H1 (cell line): Measurements from ENCODE around the gene CNTN5. TPM values are rescaled to one million over a fixed set of nuclear protein-coding genes. Genes with fewer than 3 reads are reported as not detected.
A peak's percentile ranks its signal among the peaks of the same experiment; 100 is the strongest.

Experiments used
- CTCF ChIA-PET: fragments of 300-600 bp; sonication (Branson Sonifier 250); formaldehyde crosslinking; loops from one replicate; lab custom pipeline; 2021; ENCODE audit not compliant: partially characterized antibody; lab: Charles Lee
- POLR2A ChIA-PET: fragments of 300-600 bp; sonication (Branson Sonifier 250); formaldehyde crosslinking; loops from one replicate; lab custom pipeline; 2021; ENCODE audit warnings: inconsistent platforms; ENCODE audit not compliant: partially characterized antibody; lab: Charles Lee
- DNase-seq, 2 experiments: peaks; one replicate each; pipeline versions ENCODE4 v3.0.0 to v3.0.0-alpha.2; 2010 to 2022; ENCODE audit warnings: low spot score in 2 of 2, low read depth in 1 of 2, mixed read lengths in 1 of 2
- FAIRE-seq: peaks from 2 replicates; lab custom pipeline; 2011; peaks lifted over from hg19 to GRCh38; lab: Jason Lieb, UNC
- H2AFZ ChIP-seq: 2 replicates; pipeline ENCODE4 v1.8.1; 2012; ENCODE audit warnings: low read length, inconsistent platforms
- H2AK5ac ChIP-seq: 2 replicates; pipeline ENCODE4 v1.6.1; 2013; ENCODE audit warnings: low read depth, low read length
- H2BK120ac ChIP-seq: replicated peaks from 2 replicates; pipeline ENCODE3; 2013; ENCODE audit warnings: low read depth, low read length, inconsistent platforms
- H2BK12ac ChIP-seq: 2 replicates; pipeline ENCODE4 v1.6.1; 2013; ENCODE audit warnings: low read depth, low read length
- H2BK15ac ChIP-seq: 2 replicates; pipeline ENCODE4 v1.6.1; 2013; ENCODE audit warnings: low read length
- H2BK20ac ChIP-seq: 2 replicates; pipeline ENCODE4 v1.6.1; 2013; ENCODE audit warnings: low read length
- H2BK5ac ChIP-seq: 2 replicates; pipeline ENCODE4 v1.6.1; 2013; ENCODE audit warnings: low read depth, low read length
- H3K14ac ChIP-seq: 2 replicates; pipeline ENCODE4 v1.6.1; 2013; ENCODE audit warnings: inconsistent platforms; ENCODE audit not compliant: insufficient read length
- H3K18ac ChIP-seq: 2 replicates; pipeline ENCODE4 v1.6.1; 2013; ENCODE audit warnings: low read length; ENCODE audit errors: extremely low read depth
- H3K23ac ChIP-seq: 2 replicates; pipeline ENCODE4 v1.6.1; 2013; ENCODE audit warnings: inconsistent platforms; ENCODE audit not compliant: insufficient read length
- H3K23me2 ChIP-seq: 2 replicates; pipeline ENCODE4 v1.6.1; 2013; ENCODE audit warnings: low read depth, low read length
- H3K27ac ChIP-seq: 2 replicates; pipeline ENCODE4 v1.6.1; 2011; ENCODE audit warnings: low read depth, low read length, inconsistent platforms
- H3K27me3 ChIP-seq, 4 experiments: replicated peaks in 1 of 4; 1 replicate in 1 of 4; 2 replicates in 3 of 4; pipeline versions ENCODE4 v1.6.1 to v1.8.1; 2011 to 2013; ENCODE audit warnings: low read length in 3 of 4, mild to moderate bottlenecking in 3 of 4, inconsistent platforms in 2 of 4, mixed read lengths in 2 of 4, moderate library complexity in 1 of 4; ENCODE audit not compliant: control insufficient read depth in 3 of 4, insufficient read depth in 3 of 4; ENCODE audit errors: extremely low read depth in 1 of 4
- H3K36me3 ChIP-seq, 4 experiments: 2 replicates each; pipeline versions ENCODE4 v1.6.1 to v1.8.1; 2011 to 2013; ENCODE audit warnings: mild to moderate bottlenecking in 4 of 4, low read length in 3 of 4, moderate library complexity in 2 of 4, control low read depth in 1 of 4, inconsistent platforms in 1 of 4; ENCODE audit not compliant: insufficient read depth in 4 of 4, control insufficient read depth in 2 of 4
- H3K4ac ChIP-seq: replicated peaks from 2 replicates; pipeline ENCODE3; 2013; ENCODE audit warnings: low read length, low read depth, mixed read lengths, inconsistent platforms; ENCODE audit not compliant: insufficient read length
- H3K4me1 ChIP-seq, 4 experiments: replicated peaks in 1 of 4; 1 replicate in 1 of 4; 2 replicates in 3 of 4; pipeline versions ENCODE4 v1.6.1 to v1.8.1; 2011 to 2013; ENCODE audit warnings: low read length in 3 of 4, inconsistent platforms in 2 of 4, mixed read lengths in 1 of 4; ENCODE audit not compliant: insufficient read depth in 4 of 4, control insufficient read depth in 3 of 4
- H3K4me2 ChIP-seq, 2 experiments: 2 replicates each; pipeline versions ENCODE4 v1.6.1 to v1.8.1; 2011 to 2013; ENCODE audit warnings: low read depth in 2 of 2, low read length in 2 of 2, control low read depth in 1 of 2, inconsistent platforms in 1 of 2, mild to moderate bottlenecking in 1 of 2; ENCODE audit not compliant: insufficient read depth in 1 of 2
- H3K4me3 ChIP-seq, 4 experiments: fragments of 200-600, 300-600 bp in 1 of 4; sonication (generic), shearing (Covaris generic), sonication (Bioruptor Twin) in 1 of 4; 2 replicates each; pipeline versions ENCODE4 v1.5.1 to v1.8.1; 2011 to 2016; ENCODE audit warnings: low read length in 4 of 4, low read depth in 3 of 4, control low read depth in 2 of 4, inconsistent platforms in 2 of 4, mild to moderate bottlenecking in 2 of 4, mixed read lengths in 1 of 4, moderate library complexity in 1 of 4; ENCODE audit not compliant: insufficient read depth in 2 of 4; ENCODE audit errors: extremely low read depth in 1 of 4
- H3K56ac ChIP-seq: replicated peaks from 2 replicates; pipeline ENCODE3; 2013; ENCODE audit warnings: low read depth, mild to moderate bottlenecking, mixed read lengths, low read length, inconsistent platforms; ENCODE audit not compliant: insufficient read length
- H3K79me1 ChIP-seq: 2 replicates; pipeline ENCODE4 v1.6.1; 2013; ENCODE audit warnings: low read depth, low read length, control low read depth
- H3K79me2 ChIP-seq, 2 experiments: 2 replicates each; pipeline versions ENCODE4 v1.6.1 to v1.8.1; 2012 to 2013; ENCODE audit warnings: low read length in 2 of 2, mild to moderate bottlenecking in 2 of 2, inconsistent platforms in 1 of 2; ENCODE audit not compliant: insufficient read depth in 2 of 2, control insufficient read depth in 1 of 2
- H3K9ac ChIP-seq, 4 experiments: replicated peaks in 1 of 4; 1 replicate in 1 of 4; 2 replicates in 3 of 4; pipeline versions ENCODE4 v1.6.1 to v1.8.1; 2011 to 2013; ENCODE audit warnings: low read depth in 3 of 4, low read length in 3 of 4, control low read depth in 2 of 4, mild to moderate bottlenecking in 2 of 4, moderate library complexity in 2 of 4, inconsistent platforms in 1 of 4; ENCODE audit errors: extremely low read depth in 1 of 4
- H3K9me3 ChIP-seq, 2 experiments: 2 replicates each; pipeline versions ENCODE4 v1.6.1 to v1.8.1; 2012 to 2013; ENCODE audit warnings: mild to moderate bottlenecking in 2 of 2, moderate library complexity in 2 of 2, control low read depth in 1 of 2, inconsistent platforms in 1 of 2, low read depth in 1 of 2, low read length in 1 of 2, mixed read lengths in 1 of 2; ENCODE audit not compliant: insufficient read depth in 2 of 2
- H4K20me1 ChIP-seq, 2 experiments: replicated peaks in 1 of 2; 2 replicates each; pipeline versions ENCODE3 to v1.8.1; 2011 to 2013; ENCODE audit warnings: inconsistent platforms in 2 of 2, low read length in 2 of 2, mild to moderate bottlenecking in 1 of 2; ENCODE audit not compliant: insufficient read depth in 2 of 2, control insufficient read depth in 1 of 2
- H4K5ac ChIP-seq: 2 replicates; pipeline ENCODE4 v1.6.1; 2013; ENCODE audit warnings: low read length, low read depth, mixed read lengths, inconsistent platforms; ENCODE audit not compliant: insufficient read length
- H4K8ac ChIP-seq: 2 replicates; pipeline ENCODE4 v1.8.0; 2013; ENCODE audit warnings: mild to moderate bottlenecking, moderate library complexity, low read length, inconsistent platforms; ENCODE audit not compliant: insufficient read depth; ENCODE audit errors: extremely low read depth
- H4K91ac ChIP-seq: replicated peaks from 2 replicates; pipeline ENCODE3; 2013; ENCODE audit warnings: low read length, mixed read lengths, inconsistent platforms; ENCODE audit not compliant: insufficient read length
- CBX5 ChIP-seq: fragments of 300-800, 300-1000 bp; sonication (generic); IDR thresholded peaks from 2 replicates; pipeline ENCODE4 v1.7.1; 2016; ENCODE audit warnings: antibody characterized with exemption, low read length, low read depth
- CTBP2 ChIP-seq: IDR thresholded peaks from 2 replicates; pipeline ENCODE4 v1.7.0; 2011; ENCODE audit warnings: borderline replicate concordance, mild to moderate bottlenecking, moderate library complexity, mixed read lengths, low read length; ENCODE audit not compliant: insufficient read depth, insufficient read length
- EZH2 ChIP-seq: fragments of 200-600 bp; sonication (generic); IDR thresholded peaks from 2 replicates; pipeline ENCODE4 v1.7.1; 2012; ENCODE audit warnings: low read depth, mild to moderate bottlenecking, moderate library complexity, low read length, inconsistent platforms; ENCODE audit not compliant: severe bottlenecking
- HDAC2 ChIP-seq, 2 experiments: fragments of 300-600 bp in 1 of 2; sonication (generic) in 1 of 2; IDR thresholded peaks; 2 replicates each; pipeline ENCODE4 v1.6.1; 2011 to 2012; ENCODE audit warnings: low read depth in 2 of 2, low read length in 2 of 2, mild to moderate bottlenecking in 2 of 2, moderate library complexity in 2 of 2, borderline replicate concordance in 1 of 2, inconsistent platforms in 1 of 2
- JUND ChIP-seq: IDR thresholded peaks from 2 replicates; pipeline ENCODE4 v1.6.1; 2011; ENCODE audit warnings: mild to moderate bottlenecking, improper control_type of control experiment, low read length
- MAFK ChIP-seq: IDR thresholded peaks from 2 replicates; pipeline ENCODE4 v1.6.1; 2012; ENCODE audit warnings: low read depth, mild to moderate bottlenecking, improper control_type of control experiment, low read length
- POU5F1 ChIP-seq: IDR thresholded peaks from 2 replicates; pipeline ENCODE4 v1.6.1; 2011; ENCODE audit warnings: low read depth, mild to moderate bottlenecking, low read length, moderate library complexity
- RFX5 ChIP-seq: IDR thresholded peaks from 2 replicates; pipeline ENCODE4 v1.6.1; 2011; ENCODE audit warnings: low read depth, low read length, improper control_type of control experiment, borderline replicate concordance
- SAP30 ChIP-seq: fragments of 300-600 bp; sonication (generic); IDR thresholded peaks from 2 replicates; pipeline ENCODE4 v1.7.1; 2012; ENCODE audit warnings: low read length, moderate library complexity, mild to moderate bottlenecking, inconsistent platforms; ENCODE audit not compliant: insufficient read depth, insufficient replicate concordance
- SIN3A ChIP-seq, 2 experiments: IDR thresholded peaks in 1 of 2; conservative IDR thresholded peaks in 1 of 2; 2 replicates each; pipeline ENCODE4 v1.6.1; 2011 to 2012; ENCODE audit warnings: low read length in 2 of 2, improper control_type of control experiment in 1 of 2, low read depth in 1 of 2, mild to moderate bottlenecking in 1 of 2
- SIRT6 ChIP-seq: IDR thresholded peaks from one replicate; pipeline ENCODE4 v1.7.1; 2012; ENCODE audit warnings: low read length, inconsistent platforms
- SP1 ChIP-seq: IDR thresholded peaks from 2 replicates; pipeline ENCODE4 v1.6.1; 2011; ENCODE audit warnings: low read depth, low read length
- TAF7 ChIP-seq: optimal IDR thresholded peaks from 2 replicates; pipeline ENCODE3; 2011; ENCODE audit warnings: low read depth, mild to moderate bottlenecking, inconsistent platforms, low read length, moderate library complexity, borderline replicate concordance
- TCF12 ChIP-seq: IDR thresholded peaks from 2 replicates; pipeline ENCODE4 v1.6.1; 2011; ENCODE audit warnings: low read depth, mild to moderate bottlenecking, low read length
- WGBS, 2 experiments: shearing (Covaris generic) in 1 of 2; methylation state at CpG; one replicate each; pipeline versions ENCODE4 v1.1.6 to v1.1.7; 2013 to 2015; ENCODE audit warnings: low lambda C conversion rate in 2 of 2, mixed read lengths in 2 of 2, inconsistent platforms in 1 of 2, low coverage in 1 of 2, missing lambda C conversion rate in 1 of 2; ENCODE audit not compliant: insufficient replicate concordance in 2 of 2, insufficient coverage in 1 of 2, insufficient read length in 1 of 2; ENCODE audit errors: extremely low coverage in 1 of 2, missing lambda C conversion rate in 1 of 2; 5-methylcytosine and 5-hydroxymethylcytosine counted together
- polyA plus RNA-seq, 7 experiments: library from polyadenylated mRNA; depleted of rRNA in 3 of 7; stranded (reverse) in 5 of 7; unstranded in 2 of 7; fragments of >200 nt in 5 of 7; fragments of 200-250 nt in 2 of 7; gene quantifications; 1 replicate in 5 of 7; 2 replicates in 1 of 7; 4 replicates in 1 of 7; pipeline versions ENCODE4 v1.2.1 to v1.2.3, GENCODE V29; 2011 to 2013; ENCODE audit warnings: missing spikeins in 2 of 7, mixed read lengths in 2 of 7
- total RNA-seq: library from RNA; stranded (reverse); fragmentation: NEBNext Ultra II Directional; extraction: Animal tissue kit (Norgen Biotek cat#: 25700); gene quantifications from 2 replicates; pipeline ENCODE4 v1.2.1, GENCODE V29; 2021

The CNTN5 gene
- total and polyA plus RNA-seq, 2 of the 8 experiments (the other 6 are each of a cell fraction or from before 2014, with no cell fraction given): not detected

- Histone ChIP-seq H3K9ac (no peak overlapping the region), H3K18ac (no peak overlapping the region), H2AFZ (peak overlapping the region; percentile 92; the same call in 1 of the 2 replicates), H3K14ac (no peak overlapping the region), H3K79me1 (no peaks in the 10 kb centered on the region), H3K4ac (no peak overlapping the region), H3K23me2 (no peaks in the 10 kb centered on the region), H3K4me3 (no peak overlapping the region), H4K91ac (no peak overlapping the region), H2BK20ac (no peak overlapping the region), H4K20me1 (no peaks in the 10 kb centered on the region), H3K36me3 (no peaks in the 10 kb centered on the region), H3K4me1 (peaks cover 0 to 4% (median 1%) of the 10 kb centered on the region in 4 experiments; a peak in 4 of 7 replicates), H3K27me3 (no peaks in the 10 kb centered on the region), H3K4me2 (no peak overlapping the region), H3K56ac (no peak overlapping the region), H3K9me3 (no peaks in the 10 kb centered on the region), H2BK120ac (no peak overlapping the region), H3K23ac (no peak overlapping the region), H3K79me2 (no peaks in the 10 kb centered on the region), H3K27ac (no peak overlapping the region), H2BK5ac (no peak overlapping the region), H2AK5ac (no peak overlapping the region), H4K8ac (no peak overlapping the region), H4K5ac (no peak overlapping the region), H2BK12ac (no peak overlapping the region), H2BK15ac (no peak overlapping the region)
- FAIRE-seq (no peak), DNase-seq (no peak)
- POLR2A ChIA-PET: no interaction called here
- WGBS, 2 experiments: 83% methylated on average over 4 of the region's 4 CpGs; no CpG with 5 or more reads in 1 of the 2 experiments
- CTCF ChIA-PET: interaction anchor here (0.9 kb wide), 1 partner anchor 14 kb away, joined by 3 read pairs; no protein-coding TSS in a partner anchor
- TF ChIP-seq EZH2 (no peak), TCF12 (no peak), SP1 (no peak), TAF7 (no peak), POU5F1 (no peak), JUND (no peak), SIN3A (conservative IDR thresholded peaks at IDR 0.05 in 1 of 2, IDR thresholded peaks at IDR 0.05 in 1 of 2; ENCODE audit: low read depth in 1 of 2, low read length in 2 of 2) (no peak), CTBP2 (no peak), SAP30 (no peak), RFX5 (no peak), HDAC2 (IDR thresholded peaks at IDR 0.05; ENCODE audit: borderline replicate concordance in 1 of 2, low read depth in 2 of 2, low read length in 2 of 2) (no peak), SIRT6 (no peak), MAFK (no peak), CBX5 (no peak)
Measured at GRCh38 chr11:99505831-99506230, 485.1 kb downstream of the CNTN5 start.
